ENCODE results near the gene THSD7B.

Gene THSD7B, protein sequence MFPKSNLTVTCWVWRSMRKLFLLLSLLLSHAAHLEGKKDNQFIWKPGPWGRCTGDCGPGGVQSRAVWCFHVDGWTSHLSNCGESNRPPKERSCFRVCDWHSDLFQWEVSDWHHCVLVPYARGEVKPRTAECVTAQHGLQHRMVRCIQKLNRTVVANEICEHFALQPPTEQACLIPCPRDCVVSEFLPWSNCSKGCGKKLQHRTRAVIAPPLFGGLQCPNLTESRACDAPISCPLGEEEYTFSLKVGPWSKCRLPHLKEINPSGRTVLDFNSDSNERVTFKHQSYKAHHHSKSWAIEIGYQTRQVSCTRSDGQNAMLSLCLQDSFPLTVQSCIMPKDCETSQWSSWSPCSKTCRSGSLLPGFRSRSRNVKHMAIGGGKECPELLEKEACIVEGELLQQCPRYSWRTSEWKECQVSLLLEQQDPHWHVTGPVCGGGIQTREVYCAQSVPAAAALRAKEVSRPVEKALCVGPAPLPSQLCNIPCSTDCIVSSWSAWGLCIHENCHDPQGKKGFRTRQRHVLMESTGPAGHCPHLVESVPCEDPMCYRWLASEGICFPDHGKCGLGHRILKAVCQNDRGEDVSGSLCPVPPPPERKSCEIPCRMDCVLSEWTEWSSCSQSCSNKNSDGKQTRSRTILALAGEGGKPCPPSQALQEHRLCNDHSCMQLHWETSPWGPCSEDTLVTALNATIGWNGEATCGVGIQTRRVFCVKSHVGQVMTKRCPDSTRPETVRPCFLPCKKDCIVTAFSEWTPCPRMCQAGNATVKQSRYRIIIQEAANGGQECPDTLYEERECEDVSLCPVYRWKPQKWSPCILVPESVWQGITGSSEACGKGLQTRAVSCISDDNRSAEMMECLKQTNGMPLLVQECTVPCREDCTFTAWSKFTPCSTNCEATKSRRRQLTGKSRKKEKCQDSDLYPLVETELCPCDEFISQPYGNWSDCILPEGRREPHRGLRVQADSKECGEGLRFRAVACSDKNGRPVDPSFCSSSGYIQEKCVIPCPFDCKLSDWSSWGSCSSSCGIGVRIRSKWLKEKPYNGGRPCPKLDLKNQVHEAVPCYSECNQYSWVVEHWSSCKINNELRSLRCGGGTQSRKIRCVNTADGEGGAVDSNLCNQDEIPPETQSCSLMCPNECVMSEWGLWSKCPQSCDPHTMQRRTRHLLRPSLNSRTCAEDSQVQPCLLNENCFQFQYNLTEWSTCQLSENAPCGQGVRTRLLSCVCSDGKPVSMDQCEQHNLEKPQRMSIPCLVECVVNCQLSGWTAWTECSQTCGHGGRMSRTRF (N-terminal part only)

DNA sequence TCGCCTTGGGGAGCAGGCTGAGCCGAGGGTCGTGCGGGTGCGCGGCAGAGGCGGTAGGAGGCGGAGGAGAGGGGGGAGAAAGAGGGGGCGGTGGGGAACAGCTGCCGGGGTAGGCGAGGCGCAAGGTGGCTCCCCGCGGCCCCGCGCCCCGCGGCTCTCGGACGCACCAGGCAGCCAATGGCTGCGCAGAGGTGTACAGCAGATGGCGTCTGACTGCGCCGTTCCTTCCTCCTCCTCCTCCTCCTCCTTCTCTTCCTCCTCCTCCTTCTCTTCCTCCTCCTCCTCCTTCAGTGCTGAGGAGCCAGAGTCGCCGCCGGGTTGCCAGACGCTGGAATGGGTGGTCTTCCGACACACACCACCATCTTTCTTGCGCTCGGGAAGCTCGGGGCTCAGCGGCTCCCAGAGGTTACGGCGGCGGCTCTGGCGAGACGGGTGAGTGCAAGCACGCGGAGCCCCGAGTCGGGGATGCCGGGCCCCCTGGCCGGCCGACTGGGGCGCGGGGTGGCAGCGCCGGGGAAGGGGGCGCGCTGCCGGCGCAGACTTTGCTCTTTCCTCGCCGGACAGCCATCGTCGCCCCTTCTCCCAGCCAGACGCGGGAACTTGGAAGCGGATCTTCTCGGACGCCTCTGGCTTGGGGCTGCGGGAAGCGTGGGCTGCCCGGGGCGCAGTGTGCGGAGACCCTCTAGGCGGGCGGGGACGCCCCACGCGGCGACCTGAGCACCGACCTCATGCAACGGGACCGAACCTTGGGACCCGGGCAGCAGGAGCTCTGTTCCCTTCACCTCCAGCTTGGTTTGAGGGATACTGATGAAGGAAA is at the start of gene THSD7B:
THSD7B (plus strand) TSS at position 290 of the 817 bp plus-strand sequence. CDS start 116,634 bp downstream, outside the sequence.
- no peak for TF ChIP-seq ZFX (IDR thresholded peaks at IDR 0.05; ENCODE audit: borderline replicate concordance)
- TF ChIP-seq, protein P1, sequence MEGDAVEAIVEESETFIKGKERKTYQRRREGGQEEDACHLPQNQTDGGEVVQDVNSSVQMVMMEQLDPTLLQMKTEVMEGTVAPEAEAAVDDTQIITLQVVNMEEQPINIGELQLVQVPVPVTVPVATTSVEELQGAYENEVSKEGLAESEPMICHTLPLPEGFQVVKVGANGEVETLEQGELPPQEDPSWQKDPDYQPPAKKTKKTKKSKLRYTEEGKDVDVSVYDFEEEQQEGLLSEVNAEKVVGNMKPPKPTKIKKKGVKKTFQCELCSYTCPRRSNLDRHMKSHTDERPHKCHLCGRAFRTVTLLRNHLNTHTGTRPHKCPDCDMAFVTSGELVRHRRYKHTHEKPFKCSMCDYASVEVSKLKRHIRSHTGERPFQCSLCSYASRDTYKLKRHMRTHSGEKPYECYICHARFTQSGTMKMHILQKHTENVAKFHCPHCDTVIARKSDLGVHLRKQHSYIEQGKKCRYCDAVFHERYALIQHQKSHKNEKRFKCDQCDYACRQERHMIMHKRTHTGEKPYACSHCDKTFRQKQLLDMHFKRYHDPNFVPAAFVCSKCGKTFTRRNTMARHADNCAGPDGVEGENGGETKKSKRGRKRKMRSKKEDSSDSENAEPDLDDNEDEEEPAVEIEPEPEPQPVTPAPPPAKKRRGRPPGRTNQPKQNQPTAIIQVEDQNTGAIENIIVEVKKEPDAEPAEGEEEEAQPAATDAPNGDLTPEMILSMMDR (IDR thresholded peaks at IDR 0.05), result no peak
- no peak within 1 kb of the TSS for H3K27ac ChIP-seq

DNA sequence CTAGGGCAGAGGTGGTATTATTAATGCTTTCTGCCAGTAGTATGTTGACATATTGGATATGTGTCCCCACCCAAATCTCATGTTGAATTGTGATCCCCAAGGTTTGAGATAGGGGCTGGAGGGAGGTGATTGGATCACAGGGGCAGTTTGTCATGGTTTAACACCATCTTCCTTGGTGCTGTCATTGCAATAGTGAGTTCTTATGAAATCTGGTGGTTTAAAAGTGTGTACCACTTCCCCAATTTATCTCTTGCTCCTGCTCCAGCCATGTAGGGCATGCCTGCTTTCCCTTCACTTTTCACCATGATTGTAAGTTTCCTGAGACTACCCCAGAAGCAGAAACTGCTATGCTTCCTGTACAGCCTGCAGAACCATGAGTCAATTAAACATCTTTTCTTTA is 47.1 kb upstream of the THSD7B start:
- TF ChIP-seq, protein P1 (IDR thresholded peaks at IDR 0.05), result no peak
- no peak for TF ChIP-seq ZFX (IDR thresholded peaks at IDR 0.05; ENCODE audit: borderline replicate concordance)
- no peak overlapping the region for H3K27ac ChIP-seq

DNA sequence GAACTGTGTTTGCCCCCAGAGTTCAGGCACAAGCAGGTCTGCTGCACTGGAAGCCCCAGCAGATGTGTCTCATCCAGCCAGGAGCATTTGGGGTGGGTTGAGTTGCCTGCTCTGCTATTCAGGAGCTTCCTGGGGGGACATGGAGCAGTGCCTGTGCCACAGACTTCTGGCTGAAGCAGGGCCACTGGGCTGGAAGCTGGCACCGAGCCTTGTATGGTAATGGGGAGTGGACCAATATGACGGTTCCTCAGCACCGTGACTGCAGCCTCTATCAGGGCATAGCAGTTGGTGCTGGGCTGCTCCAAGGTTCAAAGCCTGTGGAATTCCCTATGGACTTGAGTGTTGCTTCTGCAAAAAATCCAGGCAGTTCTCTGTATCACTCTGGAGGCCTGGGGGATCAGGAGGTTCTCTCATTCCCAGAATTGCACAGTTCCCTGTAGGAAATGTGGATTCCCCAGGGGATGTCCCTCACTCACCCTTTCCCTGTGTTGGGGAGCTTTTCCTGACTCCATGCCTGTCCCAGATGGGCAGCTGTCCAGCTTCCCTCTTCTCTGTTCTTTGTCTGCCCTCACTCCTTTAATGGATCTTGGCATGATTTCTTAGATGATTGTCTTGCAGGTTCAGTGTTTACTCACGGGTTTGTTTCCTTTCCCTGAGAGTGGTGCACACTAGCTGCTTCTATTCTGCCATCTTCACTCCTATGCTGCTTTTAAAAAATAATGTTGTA is 37.2 kb upstream of the THSD7B start:
- TF ChIP-seq, protein P1 (IDR thresholded peaks at IDR 0.05), result no peak
- TF ChIP-seq ZFX (IDR thresholded peaks at IDR 0.05; ENCODE audit: borderline replicate concordance), result no peak
- no peak overlapping the region for H3K27ac ChIP-seq

DNA sequence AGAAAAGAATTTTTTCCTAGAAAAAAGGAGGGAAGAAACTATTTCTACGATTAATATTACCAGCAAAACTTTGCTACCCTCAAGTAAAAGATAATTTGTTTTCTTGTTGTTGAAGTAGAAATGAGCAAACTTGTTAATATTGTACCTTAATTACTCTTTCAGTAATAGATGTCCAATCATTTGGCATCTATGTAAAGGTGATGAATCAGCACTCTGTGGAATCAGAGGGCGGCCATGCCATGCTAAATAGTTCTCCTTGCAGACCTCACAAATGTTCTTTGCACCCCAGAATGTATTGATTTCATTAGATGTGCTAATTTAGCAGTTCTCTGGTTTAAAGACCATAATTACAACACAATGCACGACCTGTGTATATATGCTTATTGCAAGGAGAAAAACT is 29.1 kb upstream of the THSD7B start:
- TF ChIP-seq, protein P1 (IDR thresholded peaks at IDR 0.05), result no peak
- TF ChIP-seq ZFX (IDR thresholded peaks at IDR 0.05; ENCODE audit: borderline replicate concordance), result no peak
- H3K27ac ChIP-seq, result no peak overlapping the region

DNA sequence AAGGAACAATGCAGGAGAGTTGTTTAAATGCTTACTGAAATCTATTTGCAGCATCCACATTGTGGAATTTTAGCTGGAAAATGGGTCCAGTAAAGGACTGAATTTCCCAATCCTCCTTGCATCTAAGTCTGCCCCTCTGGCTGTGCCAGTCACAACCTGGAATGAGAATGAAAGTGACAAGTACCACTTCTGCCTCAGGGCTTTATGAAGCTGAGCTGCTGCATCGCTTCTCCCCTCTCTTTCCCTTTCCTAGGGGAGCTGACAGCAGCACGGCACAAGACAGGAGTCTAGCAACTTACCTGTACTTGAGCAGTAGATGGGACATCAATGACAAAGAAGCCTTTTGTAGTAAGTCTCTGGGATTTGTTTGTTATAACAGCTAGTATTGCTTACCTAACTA is 27.3 kb upstream of the THSD7B start:
- TF ChIP-seq, protein P1 (IDR thresholded peaks at IDR 0.05), result no peak
- no peak for TF ChIP-seq ZFX (IDR thresholded peaks at IDR 0.05; ENCODE audit: borderline replicate concordance)
- no peak overlapping the region for H3K27ac ChIP-seq

DNA sequence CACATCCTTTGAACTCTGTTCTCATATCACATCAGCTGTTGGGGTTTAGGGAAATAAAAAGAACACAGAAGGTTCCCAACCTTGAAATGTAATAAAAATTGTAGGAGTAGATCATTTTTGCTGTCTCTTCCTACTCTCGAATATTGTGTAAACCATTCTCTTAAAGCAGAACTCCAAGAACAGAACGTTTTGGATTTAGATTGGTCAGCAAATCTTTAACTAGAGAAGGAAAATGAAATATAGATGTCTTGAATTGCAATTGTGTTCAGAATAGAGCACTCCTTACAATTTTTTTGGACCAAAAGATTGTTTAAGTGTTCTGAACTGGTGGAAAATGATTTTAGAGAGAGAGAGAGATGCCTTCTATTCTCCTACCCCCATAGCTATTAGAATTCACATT is 23.9 kb upstream of the THSD7B start:
- TF ChIP-seq, protein P1 (IDR thresholded peaks at IDR 0.05), result no peak
- no peak for TF ChIP-seq ZFX (IDR thresholded peaks at IDR 0.05; ENCODE audit: borderline replicate concordance)
- H3K27ac ChIP-seq, result no peak overlapping the region
